Neutrophil (primary cell): ENCODE measurements around the gene SCML1.
"Not testable (repeated sequence)": the region's sequence is repeated elsewhere in the genome, so short reads cannot be mapped to it uniquely, and the experiment has no call there.

Experiments used
- H3K27ac ChIP-seq: fragments of 200-600 bp; sonication (generic); 2 replicates; pipeline ENCODE4 v1.5.1; 2016; ENCODE audit warnings: mild to moderate bottlenecking, moderate library complexity
- H3K27me3 ChIP-seq: fragments of 200-600 bp; sonication (generic); 2 replicates; pipeline ENCODE4 v1.6.0; 2016; ENCODE audit warnings: mild to moderate bottlenecking
- H3K36me3 ChIP-seq: fragments of 200-600 bp; sonication (generic); 2 replicates; pipeline ENCODE4 v1.5.1; 2017
- H3K4me1 ChIP-seq, 2 experiments: fragments of 200-600 bp in 1 of 2; sonication (generic) in 1 of 2; 1 replicate in 1 of 2; 2 replicates in 1 of 2; pipeline versions ENCODE4 v1.5.1 to v1.6.1; 2013 to 2016; ENCODE audit warnings: low read depth in 1 of 2, low read length in 1 of 2, mild to moderate bottlenecking in 1 of 2, moderate library complexity in 1 of 2; ENCODE audit not compliant: control insufficient read depth in 1 of 2, insufficient read depth in 1 of 2
- H3K4me3 ChIP-seq, 2 experiments: fragments of 200-600 bp in 1 of 2; sonication (generic) in 1 of 2; 1 replicate in 1 of 2; 2 replicates in 1 of 2; pipeline ENCODE4 v1.5.1; 2013 to 2016; ENCODE audit warnings: low read depth in 1 of 2, low read length in 1 of 2, mild to moderate bottlenecking in 1 of 2, moderate library complexity in 1 of 2
- H3K9me3 ChIP-seq: fragments of 200-600 bp; sonication (generic); 2 replicates; pipeline ENCODE4 v1.5.1; 2016
- CTCF ChIP-seq: fragments of 200-600 bp; sonication (generic); IDR thresholded peaks from 2 replicates; pipeline ENCODE4 v1.5.1; 2016; ENCODE audit warnings: antibody characterized with exemption

SCML1 gene

GRCh38 chrX:17779434-17779833, 42.1 kb downstream of the SCML1 start:
- H3K9me3 ChIP-seq, result no peaks in the 10 kb centered on the region
- TF ChIP-seq CTCF, result no peak
- no peak overlapping the region for H3K27ac ChIP-seq

GRCh38 chrX:17786554-17787347, 49.5 kb downstream of the SCML1 start:
- H3K27me3 ChIP-seq, H3K36me3 ChIP-seq, H3K27ac ChIP-seq, H3K4me1 ChIP-seq, H3K4me3 ChIP-seq, H3K9me3 ChIP-seq: not testable (repeated sequence)

More at GRCh38 chrX:17779434-17779833, 42.1 kb downstream of the SCML1 start:
- Histone ChIP-seq H3K36me3 (no peaks in the 10 kb centered on the region), H3K4me1 (peaks cover 17 to 18% of the 10 kb centered on the region in 2 experiments), H3K27me3 (no peaks in the 10 kb centered on the region), H3K4me3 (no peak overlapping the region)

- TF ChIP-seq CTCF, result no peak
- Histone ChIP-seq H3K27ac (no peak overlapping the region), H3K36me3 (no peaks in the 10 kb centered on the region), H3K27me3 (no peaks in the 10 kb centered on the region), H3K9me3 (no peaks in the 10 kb centered on the region), H3K4me1 (no peaks in the 10 kb centered on the region), H3K4me3 (no peak overlapping the region)
Observed at GRCh38 chrX:17787557-17787956, 50.3 kb downstream of the SCML1 start.

GRCh38 chrX:17788439-17788838, 51.1 kb downstream of the SCML1 start:
- Histone ChIP-seq H3K27me3 (no peaks in the 10 kb centered on the region), H3K4me3 (no peak overlapping the region), H3K9me3 (no peaks in the 10 kb centered on the region), H3K36me3 (no peaks in the 10 kb centered on the region), H3K4me1 (no peaks in the 10 kb centered on the region), H3K27ac (no peak overlapping the region)
- peak; percentile 75 for TF ChIP-seq CTCF

- H3K9me3 ChIP-seq, result no peaks in the 10 kb centered on the region
- no peaks in the 10 kb centered on the region for H3K27me3 ChIP-seq
- H3K27ac ChIP-seq, result no peak overlapping the region
- H3K4me1 ChIP-seq, result no peaks in the 10 kb centered on the region
- TF ChIP-seq CTCF, result no peak
- no peaks in the 10 kb centered on the region for H3K36me3 ChIP-seq
- no peak overlapping the region for H3K4me3 ChIP-seq
Observed at GRCh38 chrX:17788956-17789562, 51.8 kb downstream of the SCML1 start.

- Histone ChIP-seq H3K27ac (no peak overlapping the region), H3K4me3 (no peak overlapping the region), H3K9me3 (no peaks in the 10 kb centered on the region), H3K27me3 (no peaks in the 10 kb centered on the region), H3K4me1 (no peaks in the 10 kb centered on the region), H3K36me3 (no peaks in the 10 kb centered on the region)
- TF ChIP-seq CTCF, result no peak
Observed at GRCh38 chrX:17792826-17793225, 55.5 kb downstream of the SCML1 start.
